SU-DHL-6 (cell line): Measurements from ENCODE around the gene VTCN1.

ENCODE experiments used
- CTCF ChIP-seq: fragments of 200-600 bp; sonication (generic); IDR thresholded peaks from one replicate; pipeline ENCODE4 v1.5.1; 2017; ENCODE audit warnings: antibody characterized with exemption, mild to moderate bottlenecking, low read length, moderate library complexity; ENCODE audit not compliant: insufficient read depth, poor library complexity, severe bottlenecking
- EZH2phosphoT487 ChIP-seq: fragments of 200-600 bp; sonication (generic), shearing (Covaris generic); conservative IDR thresholded peaks from 2 replicates; pipeline ENCODE4 v1.6.1; 2018; ENCODE audit warnings: mild to moderate bottlenecking, antibody characterized with exemption, low read length, moderate library complexity, mixed read lengths

DNA sequence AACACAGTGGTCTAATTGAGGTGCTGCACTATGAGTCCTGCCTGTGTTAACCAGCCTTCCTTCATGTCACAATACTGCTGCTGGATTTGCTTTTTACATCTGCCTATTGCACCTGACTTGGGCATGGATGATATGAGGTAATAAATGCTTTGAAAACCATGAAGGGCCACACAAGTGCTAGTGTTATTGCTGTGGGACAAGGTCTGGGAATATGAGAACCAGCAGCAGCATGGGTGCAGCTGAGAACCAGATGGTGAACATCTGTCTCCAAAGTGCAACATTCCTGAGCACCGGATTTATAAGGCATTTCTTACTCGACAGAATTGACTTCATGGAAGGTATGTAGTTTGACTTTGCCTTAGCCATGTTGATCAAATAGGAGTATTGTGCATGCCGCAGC lies 105.7 kb downstream of the VTCN1 start:
- TF ChIP-seq CTCF, result no peak
- no peak for TF ChIP-seq EZH2phosphoT487
